CD14-positive monocyte (primary cell): ENCODE measurements around the gene PLXNB3. TPM values are rescaled to one million over a fixed set of nuclear protein-coding genes. Genes with fewer than 3 reads are reported as not detected.

Experiments used
- DNase-seq, 3 donors: peaks; one replicate each; pipeline ENCODE4 v3.0.0-alpha.2; 2011 to 2022
- H2AFZ ChIP-seq: 2 replicates; pipeline ENCODE4 v1.6.0; 2012; ENCODE audit warnings: mild to moderate bottlenecking, low read depth, low read length, inconsistent platforms; ENCODE audit not compliant: insufficient read depth, poor library complexity, severe bottlenecking
- H3K27ac ChIP-seq, 2 donors: 1 replicate in 1 of 2; 2 replicates in 1 of 2; pipeline ENCODE4 v1.5.1; 2012 to 2013; ENCODE audit warnings: low read length in 2 of 2, control low read depth in 1 of 2, inconsistent platforms in 1 of 2, low read depth in 1 of 2, mild to moderate bottlenecking in 1 of 2
- H3K27me3 ChIP-seq, 2 donors: one replicate each; pipeline versions ENCODE4 v1.6.0 to v1.6.1; 2011 to 2013; ENCODE audit warnings: low read length in 2 of 2; ENCODE audit not compliant: control insufficient read depth in 2 of 2, insufficient read depth in 2 of 2
- H3K36me3 ChIP-seq, 2 donors: replicated peaks in 1 of 2; 1 replicate in 1 of 2; 2 replicates in 1 of 2; pipeline versions ENCODE4 v1.5.1 to v1.6.1; 2012 to 2013; ENCODE audit warnings: low read length in 2 of 2, control low read depth in 1 of 2, inconsistent platforms in 1 of 2, mild to moderate bottlenecking in 1 of 2; ENCODE audit not compliant: insufficient read depth in 2 of 2, control insufficient read depth in 1 of 2
- H3K4me1 ChIP-seq, 2 donors: 1 replicate in 1 of 2; 2 replicates in 1 of 2; pipeline versions ENCODE4 v1.5.1 to v1.6.1; 2012 to 2013; ENCODE audit warnings: low read length in 2 of 2, control low read depth in 1 of 2, inconsistent platforms in 1 of 2, mild to moderate bottlenecking in 1 of 2, moderate library complexity in 1 of 2; ENCODE audit not compliant: insufficient read depth in 2 of 2, control insufficient read depth in 1 of 2
- H3K4me2 ChIP-seq: replicated peaks from 2 replicates; pipeline ENCODE3; 2012; ENCODE audit warnings: low read length, moderate library complexity, mild to moderate bottlenecking; ENCODE audit not compliant: poor library complexity, severe bottlenecking; ENCODE audit errors: extremely low read depth
- H3K4me3 ChIP-seq, 3 experiments: fragments of 200-600 bp in 1 of 3; sonication (generic) in 1 of 3; replicated peaks in 1 of 3; 1 replicate in 2 of 3; 2 replicates in 1 of 3; pipeline ENCODE4 v1.5.1; 2011 to 2013; ENCODE audit warnings: low read length in 3 of 3, mild to moderate bottlenecking in 3 of 3, control low read depth in 2 of 3, low read depth in 2 of 3, inconsistent platforms in 1 of 3, moderate library complexity in 1 of 3
- H3K79me2 ChIP-seq: 2 replicates; pipeline ENCODE4 v1.6.0; 2012; ENCODE audit warnings: mild to moderate bottlenecking, control low read depth, inconsistent platforms, low read length, moderate library complexity; ENCODE audit not compliant: insufficient read depth
- H3K9ac ChIP-seq: 2 replicates; pipeline ENCODE4 v1.6.0; 2017; ENCODE audit warnings: low read length, mild to moderate bottlenecking; ENCODE audit not compliant: insufficient read depth, poor library complexity, severe bottlenecking
- H3K9me3 ChIP-seq, 2 donors: replicated peaks in 1 of 2; 1 replicate in 1 of 2; 2 replicates in 1 of 2; pipeline versions ENCODE4 v1.5.1 to v1.6.1; 2012 to 2013; ENCODE audit warnings: low read length in 2 of 2, control low read depth in 1 of 2; ENCODE audit not compliant: control insufficient read depth in 1 of 2, insufficient read depth in 1 of 2
- H4K20me1 ChIP-seq: 2 replicates; pipeline ENCODE4 v1.6.0; 2012; ENCODE audit warnings: mild to moderate bottlenecking, low read length, control low read depth, moderate library complexity; ENCODE audit not compliant: insufficient read depth
- H3K27ac Mint-ChIP-seq, 7 donors: one replicate each; pipeline ENCODE4 v1.8.0; 2020; ENCODE audit warnings: mild to moderate bottlenecking in 7 of 7, mixed read lengths in 7 of 7, moderate library complexity in 6 of 7, inconsistent platforms in 2 of 7
- H3K27me3 Mint-ChIP-seq, 3 donors: one replicate each; pipeline ENCODE4 v1.8.0; 2021 to 2022; ENCODE audit warnings: low read depth in 3 of 3, mild to moderate bottlenecking in 3 of 3, mixed read lengths in 3 of 3, moderate library complexity in 3 of 3, inconsistent platforms in 1 of 3
- H3K36me3 Mint-ChIP-seq, 2 donors: one replicate each; pipeline ENCODE4 v1.8.0; 2020; ENCODE audit warnings: mixed read lengths in 2 of 2, inconsistent platforms in 1 of 2, mild to moderate bottlenecking in 1 of 2
- H3K4me1 Mint-ChIP-seq: one replicate; pipeline ENCODE4 v1.8.0; 2020; ENCODE audit warnings: mild to moderate bottlenecking, mixed read lengths
- H3K4me3 Mint-ChIP-seq, 2 donors: one replicate each; pipeline ENCODE4 v1.8.0; 2020; ENCODE audit warnings: mild to moderate bottlenecking in 2 of 2, mixed read lengths in 2 of 2, moderate library complexity in 1 of 2
- H3K9me3 Mint-ChIP-seq, 7 donors: one replicate each; pipeline ENCODE4 v1.8.0; 2020 to 2022; ENCODE audit warnings: mixed read lengths in 7 of 7, mild to moderate bottlenecking in 6 of 7, moderate library complexity in 6 of 7, inconsistent platforms in 2 of 7
- CTCF ChIP-seq: fragments of 200-600 bp; IDR thresholded peaks from one replicate; pipeline ENCODE4 v1.8.0; 2022; ENCODE audit warnings: antibody characterized with exemption, mild to moderate bottlenecking
- WGBS: methylation state at CpG from one replicate; pipeline ENCODE4 v1.1.5; 2013; ENCODE audit warnings: missing lambda C conversion rate; ENCODE audit not compliant: insufficient coverage; 5-methylcytosine and 5-hydroxymethylcytosine counted together
- intact Hi-C, 2 donors: fragments of 100-400 bp; cut with micrococcal nuclease; formaldehyde crosslinking; loops; one replicate each; pipeline versions ENCODE4 v1.15.0 to v1.15.1; 2023
- polyA plus RNA-seq, 3 donors: library from polyadenylated mRNA; depleted of rRNA in 1 of 3; unstranded in 2 of 3; stranded (reverse) in 1 of 3; fragments of 300-500 nt in 2 of 3; fragments of >200 nt in 1 of 3; fragmentation: Illumina TruSeq in 2 of 3; gene quantifications; 1 replicate in 2 of 3; 2 replicates in 1 of 3; pipeline ENCODE4 v1.2.3, GENCODE V29; 2012 to 2021

The PLXNB3 gene
- polyA plus RNA-seq, 3 donors: not detected

- WGBS: 97% methylated on average over 12 of the region's 37 CpGs
- no peak for DNase-seq
- Histone ChIP-seq H3K36me3 (no peaks in the 10 kb centered on the region), H3K27me3 (peaks cover 0 to 2% of the 10 kb centered on the region in 2 donors), H3K4me3 (no peak overlapping the region), H3K79me2 (no peaks in the 10 kb centered on the region), H3K4me1 (no peaks in the 10 kb centered on the region), H3K27ac (no peak overlapping the region), H4K20me1 (no peaks in the 10 kb centered on the region), H3K4me2 (no peak overlapping the region), H3K9me3 (no peaks in the 10 kb centered on the region), H3K9ac (no peak overlapping the region), H2AFZ (no peak overlapping the region)
- peaks cover 2 to 8% (median 6%) of the 10 kb centered on the region in 3 donors for H3K27me3 Mint-ChIP-seq
- H3K4me1 Mint-ChIP-seq: no peaks in the 10 kb centered on the region
- no peak overlapping the region for H3K27ac Mint-ChIP-seq
- peaks cover 0 to 10% (median 2%) of the 10 kb centered on the region in 7 donors for H3K9me3 Mint-ChIP-seq
- TF ChIP-seq CTCF: no peak
- intact Hi-C loops: no loop called here
- no peak overlapping the region for H3K4me3 Mint-ChIP-seq
- H3K36me3 Mint-ChIP-seq: no peaks in the 10 kb centered on the region
Observed at GRCh38 chrX:153774576-153775292, 10.7 kb downstream of the PLXNB3 start.

- Mint-ChIP-seq H3K4me3 (no peak overlapping the region), H3K27ac (no peak overlapping the region), H3K4me1 (no peaks in the 10 kb centered on the region), H3K36me3 (no peaks in the 10 kb centered on the region), H3K27me3 (peaks cover 9 to 16% (median 11%) of the 10 kb centered on the region in 3 donors), H3K9me3 (peaks cover 0 to 13% (median 2%) of the 10 kb centered on the region in 7 donors)
- no peaks in the 10 kb centered on the region for H3K79me2 ChIP-seq
- no peak overlapping the region for H3K9ac ChIP-seq
- no peak for DNase-seq
- no peak overlapping the region for H3K4me2 ChIP-seq
- no peaks in the 10 kb centered on the region for H4K20me1 ChIP-seq
- intact Hi-C loops: no loop called here
- H2AFZ ChIP-seq: no peak overlapping the region
- no peaks in the 10 kb centered on the region for H3K9me3 ChIP-seq
- H3K4me3 ChIP-seq: no peak overlapping the region
- H3K36me3 ChIP-seq: no peaks in the 10 kb centered on the region
- 96% methylated on average over 19 of the region's 42 CpGs for WGBS
- H3K27me3 ChIP-seq: peaks cover 0 to 9% of the 10 kb centered on the region in 2 donors
- TF ChIP-seq CTCF: no peak
- H3K4me1 ChIP-seq: no peaks in the 10 kb centered on the region
- H3K27ac ChIP-seq: no peak overlapping the region
Observed at GRCh38 chrX:153775293-153776119, 11.5 kb downstream of the PLXNB3 start.
